Islet of Langerhans (tissue), 1 donor: Measurements from ENCODE around the gene TP53TG3E.
"Not testable (repeated sequence)": the region's sequence is repeated elsewhere in the genome, so short reads cannot be mapped to it uniquely, and the experiment has no call there.

Experiments
- FAIRE-seq: peaks from one replicate; lab custom pipeline; 2011; peaks lifted over from hg19 to GRCh38; lab: Jason Lieb, UNC

TP53TG3E gene, protein sequence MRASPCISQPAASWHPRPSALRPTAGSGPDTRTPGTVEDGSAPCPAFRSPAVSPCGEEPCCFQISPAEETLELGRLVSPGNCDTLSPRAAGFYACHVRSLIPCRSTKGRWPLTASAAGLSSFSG

GRCh38 chr16:33304006-33304405 is at the start of gene TP53TG3E:
TP53TG3E (plus strand) TSS chr16:33304306; CDS start chr16:33304374, 68 bp downstream.
- FAIRE-seq, result not testable (repeated sequence)

GRCh38 chr16:33336226-33337012 is 32.3 kb downstream of the TP53TG3E start:
- FAIRE-seq, result not testable (repeated sequence)

DNA sequence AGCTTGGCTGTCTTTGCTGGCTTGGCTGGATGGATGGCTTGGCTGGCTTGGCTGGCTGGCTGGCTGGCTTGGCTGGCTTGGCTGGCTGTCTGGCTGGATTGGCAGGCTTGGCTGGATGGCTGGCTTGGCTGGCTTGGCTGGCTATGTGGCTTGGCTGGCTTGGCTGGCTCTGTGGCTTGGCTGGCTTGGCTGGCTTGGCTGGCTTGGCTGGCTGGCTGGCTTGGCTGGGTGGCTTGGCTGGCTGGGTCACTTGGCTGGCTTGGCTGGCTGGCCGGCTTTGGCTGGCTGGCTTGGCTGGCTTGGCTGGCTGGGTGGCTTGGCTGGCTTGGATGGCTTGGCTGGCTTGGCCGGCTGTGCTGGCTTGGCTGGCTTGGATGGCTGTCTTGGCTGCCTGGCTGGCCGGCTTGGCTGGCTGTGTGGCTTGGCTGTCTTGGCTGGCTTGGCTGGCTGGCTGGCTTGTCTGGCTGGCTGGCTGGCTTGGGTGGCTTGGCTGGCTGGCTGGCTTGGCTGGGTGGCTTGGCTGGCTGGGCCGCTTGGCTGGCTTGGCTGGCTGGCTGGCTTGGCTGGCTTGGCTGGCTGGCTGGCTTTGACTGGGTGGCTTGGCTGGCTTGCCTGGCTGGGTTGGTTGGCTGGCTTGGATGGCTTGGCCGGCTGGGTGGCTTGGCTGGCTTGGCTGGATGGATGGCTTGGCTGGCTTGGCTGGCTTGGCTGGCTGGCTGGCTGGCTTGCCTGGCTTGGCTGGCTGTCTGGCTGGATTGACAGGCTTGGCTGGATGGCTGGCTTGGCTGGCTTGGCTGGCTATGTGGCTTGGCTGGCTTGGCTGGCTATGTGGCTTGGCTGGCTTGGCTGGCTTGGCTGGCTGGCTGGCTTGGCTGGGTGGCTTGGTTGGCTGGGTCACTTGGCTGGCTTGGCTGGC is 33.8 kb downstream of the TP53TG3E start:
- not testable (repeated sequence) for FAIRE-seq

DNA sequence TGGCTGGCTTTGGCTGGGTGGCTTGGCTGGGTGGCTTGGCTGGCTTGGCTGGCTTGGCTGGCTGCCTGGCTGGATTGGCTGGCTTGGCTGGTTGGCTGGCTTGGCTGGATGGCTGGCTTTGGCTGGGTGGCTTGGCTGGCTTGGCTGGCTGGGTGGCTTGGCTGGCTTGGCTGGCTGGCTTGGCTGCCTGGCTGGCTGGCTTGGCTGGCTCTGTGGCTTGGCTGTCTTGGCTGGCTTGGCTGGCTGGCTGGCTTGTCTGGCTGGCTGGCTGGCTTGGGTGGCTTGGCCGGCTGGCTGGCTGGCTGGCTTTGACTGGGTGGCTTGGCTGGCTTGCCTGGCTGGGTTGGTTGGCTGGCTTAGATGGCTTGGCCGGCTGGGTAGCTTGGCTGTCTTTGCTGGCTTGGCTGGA is 34.4 kb downstream of the TP53TG3E start:
- FAIRE-seq, result not testable (repeated sequence)

DNA sequence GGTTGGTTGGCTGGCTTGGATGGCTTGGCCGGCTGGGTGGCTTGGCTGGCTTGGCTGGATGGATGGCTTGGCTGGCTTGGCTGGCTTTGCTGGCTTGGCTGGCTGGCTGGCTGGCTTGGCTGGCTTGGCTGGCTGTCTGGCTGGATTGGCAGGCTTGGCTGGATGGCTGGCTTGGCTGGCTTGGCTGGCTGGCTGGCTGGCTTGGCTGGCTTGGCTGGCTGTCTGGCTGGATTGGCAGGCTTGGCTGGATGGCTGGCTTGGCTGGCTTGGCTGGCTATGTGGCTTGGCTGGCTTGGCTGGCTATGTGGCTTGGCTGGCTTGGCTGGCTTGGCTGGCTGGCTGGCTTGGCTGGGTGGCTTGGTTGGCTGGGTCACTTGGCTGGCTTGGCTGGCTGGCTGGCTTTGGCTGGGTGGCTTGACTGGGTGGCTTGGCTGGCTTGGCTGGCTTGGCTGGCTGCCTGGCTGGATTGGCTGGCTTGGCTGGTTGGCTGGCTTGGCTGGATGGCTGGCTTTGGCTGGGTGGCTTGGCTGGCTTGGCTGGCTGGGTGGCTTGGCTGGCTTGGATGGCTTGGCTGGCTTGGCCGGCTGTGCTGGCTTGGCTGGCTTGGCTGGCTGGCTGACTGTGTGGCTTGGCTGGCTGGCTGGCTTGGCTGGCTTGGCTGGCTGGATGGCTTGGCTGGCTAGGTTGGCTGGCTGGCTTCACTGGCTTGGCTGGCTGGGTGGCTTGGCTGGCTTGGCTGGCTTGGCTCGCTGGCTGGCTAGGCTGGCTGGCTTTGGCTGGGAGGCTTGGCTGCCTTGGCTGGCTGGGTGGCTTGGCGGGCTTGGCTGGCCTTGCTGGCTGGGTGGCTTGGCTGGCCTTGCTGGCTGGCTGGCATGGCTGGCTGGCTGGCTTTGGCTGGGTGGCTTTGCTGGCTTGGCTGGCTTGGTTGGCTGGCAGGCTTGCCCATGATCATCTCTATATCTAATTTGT is 35.3 kb downstream of the TP53TG3E start:
- FAIRE-seq, result not testable (repeated sequence)
